ENCODE results near the gene CORO6.

- peak; percentile 47 to 57 (median 53) for TF ChIP-seq CTCF (IDR thresholded peaks at IDR 0.05)
- no peak for TF ChIP-seq POLR2A (IDR thresholded peaks at IDR 0.05)
- TF ChIP-seq POLR2AphosphoS5 (IDR thresholded peaks at IDR 0.05), result peak in 1 of 3 donors; percentile 4
Observed at GRCh38 chr17:29567554-29568330, 55.0 kb downstream of the CORO6 start.

All from transverse colon (tissue), 4 donors.